GM23338 (cell line): ENCODE data around the gene CPLX1. TPM values are rescaled to one million over a fixed set of nuclear protein-coding genes. Genes with fewer than 3 reads are reported as not detected.
"Not testable (repeated sequence)": the region's sequence is repeated elsewhere in the genome, so short reads cannot be mapped to it uniquely, and the experiment has no call there.

Experiments
- ATAC-seq: fragments of 200-7000 bp; cut with Tn5 transposase; 3 replicates; pipeline ENCODE4 v1.9.1; 2020
- DNase-seq: peaks from one replicate; pipeline ENCODE4 v3.0.0-alpha.2; 2015; ENCODE audit warnings: low spot score
- H2AFZ ChIP-seq: fragments of 200-600 bp; sonication (generic); 2 replicates; pipeline ENCODE4 v1.8.0; 2016; ENCODE audit warnings: antibody characterized with exemption, mild to moderate bottlenecking, moderate library complexity
- H3F3A ChIP-seq: fragments of 200-600 bp; sonication (generic); replicated peaks from 2 replicates; pipeline ENCODE4 v1.8.0; 2017; ENCODE audit warnings: antibody characterized with exemption, mixed run types, low read depth
- H3K27ac ChIP-seq: fragments of 200-600 bp; sonication (generic); 2 replicates; pipeline ENCODE4 v1.6.1; 2016; ENCODE audit warnings: low read depth
- H3K27me3 ChIP-seq: fragments of 200-600 bp; sonication (generic); 2 replicates; pipeline ENCODE4 v1.8.0; 2016; ENCODE audit warnings: mild to moderate bottlenecking, mixed run types, moderate library complexity; ENCODE audit not compliant: insufficient read depth
- H3K36me3 ChIP-seq: fragments of 200-600 bp; sonication (generic); 2 replicates; pipeline ENCODE4 v1.8.0; 2016; ENCODE audit warnings: mild to moderate bottlenecking; ENCODE audit not compliant: insufficient read depth
- H3K4me1 ChIP-seq: fragments of 200-600 bp; sonication (generic); 2 replicates; pipeline ENCODE4 v1.8.0; 2016; ENCODE audit warnings: mild to moderate bottlenecking, moderate library complexity; ENCODE audit not compliant: insufficient read depth
- H3K4me2 ChIP-seq: fragments of 200-600 bp; sonication (generic); 2 replicates; pipeline ENCODE4 v1.7.1; 2017; ENCODE audit warnings: mixed run types
- H3K4me3 ChIP-seq: fragments of 200-600 bp; sonication (generic); 2 replicates; pipeline ENCODE4 v1.6.1; 2016; ENCODE audit warnings: mixed run types
- H3K79me2 ChIP-seq: fragments of 200-600 bp; sonication (generic); replicated peaks from 2 replicates; pipeline ENCODE4 v1.8.0; 2017; ENCODE audit warnings: mild to moderate bottlenecking; ENCODE audit not compliant: insufficient read depth
- H3K9me2 ChIP-seq: fragments of 200-600 bp; sonication (generic); 2 replicates; pipeline ENCODE4 v1.8.0; 2017; ENCODE audit not compliant: insufficient read depth
- H4K20me1 ChIP-seq: fragments of 200-600 bp; sonication (generic); replicated peaks from 2 replicates; pipeline ENCODE4 v1.8.0; 2017; ENCODE audit warnings: mild to moderate bottlenecking; ENCODE audit not compliant: insufficient read depth
- H3K27ac Mint-ChIP-seq: 2 replicates; pipeline ENCODE4 v1.8.0; 2020; ENCODE audit warnings: inconsistent platforms, mild to moderate bottlenecking, moderate library complexity, mixed read lengths
- H3K27me3 Mint-ChIP-seq: 3 replicates; pipeline ENCODE4 v1.8.0; 2022; ENCODE audit warnings: low read depth, mild to moderate bottlenecking, moderate library complexity, mixed read lengths, inconsistent platforms; ENCODE audit not compliant: insufficient read depth, poor library complexity
- H3K36me3 Mint-ChIP-seq: 3 replicates; pipeline ENCODE4 v1.8.0; 2021; ENCODE audit warnings: low read depth, mild to moderate bottlenecking, inconsistent platforms, moderate library complexity, mixed read lengths
- H3K4me1 Mint-ChIP-seq: 3 replicates; pipeline ENCODE4 v1.8.0; 2020; ENCODE audit warnings: mild to moderate bottlenecking, inconsistent platforms, mixed read lengths
- H3K4me3 Mint-ChIP-seq: 3 replicates; pipeline ENCODE4 v1.8.0; 2021; ENCODE audit warnings: moderate library complexity, mild to moderate bottlenecking, inconsistent platforms, mixed read lengths
- H3K9me3 Mint-ChIP-seq: 3 replicates; pipeline ENCODE4 v1.8.0; 2020; ENCODE audit warnings: moderate library complexity, mild to moderate bottlenecking, inconsistent platforms, mixed read lengths
- CREB1 ChIP-seq: fragments of 250-450 bp; sonication (Bioruptor Pico); IDR thresholded peaks from 2 replicates; pipeline ENCODE4 v1.5.0; 2020; ENCODE audit warnings: low read depth, mild to moderate bottlenecking, moderate library complexity
- EZH2 ChIP-seq: fragments of 200-600 bp; sonication (generic); IDR thresholded peaks from one replicate; pipeline ENCODE4 v1.8.0; 2017; ENCODE audit warnings: antibody characterized with exemption, mild to moderate bottlenecking, low read depth; ENCODE audit not compliant: unreplicated experiment
- EZH2phosphoT487 ChIP-seq: fragments of 200-600 bp; sonication (generic); IDR thresholded peaks from one replicate; pipeline ENCODE4 v1.8.1; 2018; ENCODE audit warnings: antibody characterized with exemption; ENCODE audit not compliant: unreplicated experiment
- JUNB ChIP-seq: IDR thresholded peaks from one replicate; pipeline ENCODE4 v1.6.1; 2016; ENCODE audit warnings: antibody characterized with exemption; ENCODE audit not compliant: unreplicated experiment
- POLR2AphosphoS5 ChIP-seq: IDR thresholded peaks from 2 replicates; pipeline ENCODE4 v1.6.1; 2016; ENCODE audit warnings: antibody characterized with exemption, low read depth
- STAT1 ChIP-seq: IDR thresholded peaks from one replicate; pipeline ENCODE4 v1.6.1; 2016; ENCODE audit warnings: antibody characterized with exemption; ENCODE audit not compliant: unreplicated experiment
- ZNF114 ChIP-seq: fragments of 250-450 bp; sonication (Bioruptor Pico); IDR thresholded peaks from 2 replicates; pipeline ENCODE4 v1.5.0; 2020; ENCODE audit warnings: mild to moderate bottlenecking, moderate library complexity
- ZNF331 ChIP-seq: fragments of 250-450 bp; sonication (Bioruptor Pico); IDR thresholded peaks from 2 replicates; pipeline ENCODE4 v1.5.0; 2020; ENCODE audit warnings: low read depth, mild to moderate bottlenecking, moderate library complexity
- ZNF462 ChIP-seq: fragments of 250-450 bp; sonication (Bioruptor Pico); IDR thresholded peaks from 2 replicates; pipeline ENCODE4 v1.5.0; 2020; ENCODE audit warnings: mild to moderate bottlenecking, moderate library complexity
- polyA plus RNA-seq: library from polyadenylated mRNA; unstranded; fragments of >200 nt; fragmentation: Nextera tagmentation; extraction: Ambion mirVana; gene quantifications from 2 replicates; pipeline ENCODE4 v1.2.1, GENCODE V29; 2016
- total RNA-seq: library from RNA; depleted of rRNA; stranded (reverse); fragments of >200 nt; shearing (Covaris generic); gene quantifications from 2 replicates; pipeline ENCODE4 v1.2.3, GENCODE V29; 2014
- TF ChIP-seq, protein P1 (sequence below): IDR thresholded peaks from one replicate; pipeline ENCODE4 v1.6.1; 2018; ENCODE audit warnings: antibody characterized with exemption; ENCODE audit not compliant: unreplicated experiment

The CPLX1 gene
- total and polyA plus RNA-seq, 2 experiments from 2014 or later = 0.86 to 0.97 TPM

- H3K9me2 ChIP-seq = no peaks in the 10 kb centered on the region
- H3K27me3 Mint-ChIP-seq = peaks cover 35% of the 10 kb centered on the region
- no peaks in the 10 kb centered on the region for H3K79me2 ChIP-seq
- no peaks in the 10 kb centered on the region for H4K20me1 ChIP-seq
- no peaks in the 10 kb centered on the region for H3F3A ChIP-seq
- H3K4me1 Mint-ChIP-seq = no peaks in the 10 kb centered on the region; the same call in 2 of the 3 replicates
- peaks cover 10% of the 10 kb centered on the region; the same call in 2 of the 3 replicates for H3K9me3 Mint-ChIP-seq
- no peaks in the 10 kb centered on the region for H3K4me1 ChIP-seq
- H2AFZ ChIP-seq = no peak overlapping the region
- H3K36me3 ChIP-seq = no peaks in the 10 kb centered on the region
- ATAC-seq (no peak), DNase-seq (no peak)
- peaks cover 54% of the 10 kb centered on the region for H3K27me3 ChIP-seq
- H3K27ac Mint-ChIP-seq = no peak overlapping the region
- H3K4me2 ChIP-seq = no peak overlapping the region
- no peaks in the 10 kb centered on the region for H3K36me3 Mint-ChIP-seq
- TF ChIP-seq STAT1 (no peak), EZH2 (no peak), EZH2phosphoT487 (no peak), JUNB (no peak), CREB1 (CRISPR knock-in tag) (no peak), ZNF331 (no peak), ZNF462 (CRISPR knock-in tag) (no peak), POLR2AphosphoS5 (no peak), ZNF114 (CRISPR knock-in tag) (no peak)
- TF ChIP-seq, protein P1, sequence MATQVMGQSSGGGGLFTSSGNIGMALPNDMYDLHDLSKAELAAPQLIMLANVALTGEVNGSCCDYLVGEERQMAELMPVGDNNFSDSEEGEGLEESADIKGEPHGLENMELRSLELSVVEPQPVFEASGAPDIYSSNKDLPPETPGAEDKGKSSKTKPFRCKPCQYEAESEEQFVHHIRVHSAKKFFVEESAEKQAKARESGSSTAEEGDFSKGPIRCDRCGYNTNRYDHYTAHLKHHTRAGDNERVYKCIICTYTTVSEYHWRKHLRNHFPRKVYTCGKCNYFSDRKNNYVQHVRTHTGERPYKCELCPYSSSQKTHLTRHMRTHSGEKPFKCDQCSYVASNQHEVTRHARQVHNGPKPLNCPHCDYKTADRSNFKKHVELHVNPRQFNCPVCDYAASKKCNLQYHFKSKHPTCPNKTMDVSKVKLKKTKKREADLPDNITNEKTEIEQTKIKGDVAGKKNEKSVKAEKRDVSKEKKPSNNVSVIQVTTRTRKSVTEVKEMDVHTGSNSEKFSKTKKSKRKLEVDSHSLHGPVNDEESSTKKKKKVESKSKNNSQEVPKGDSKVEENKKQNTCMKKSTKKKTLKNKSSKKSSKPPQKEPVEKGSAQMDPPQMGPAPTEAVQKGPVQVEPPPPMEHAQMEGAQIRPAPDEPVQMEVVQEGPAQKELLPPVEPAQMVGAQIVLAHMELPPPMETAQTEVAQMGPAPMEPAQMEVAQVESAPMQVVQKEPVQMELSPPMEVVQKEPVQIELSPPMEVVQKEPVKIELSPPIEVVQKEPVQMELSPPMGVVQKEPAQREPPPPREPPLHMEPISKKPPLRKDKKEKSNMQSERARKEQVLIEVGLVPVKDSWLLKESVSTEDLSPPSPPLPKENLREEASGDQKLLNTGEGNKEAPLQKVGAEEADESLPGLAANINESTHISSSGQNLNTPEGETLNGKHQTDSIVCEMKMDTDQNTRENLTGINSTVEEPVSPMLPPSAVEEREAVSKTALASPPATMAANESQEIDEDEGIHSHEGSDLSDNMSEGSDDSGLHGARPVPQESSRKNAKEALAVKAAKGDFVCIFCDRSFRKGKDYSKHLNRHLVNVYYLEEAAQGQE = no peak
- H3K4me3 Mint-ChIP-seq = no peak overlapping the region
- H3K4me3 ChIP-seq = no peak overlapping the region
- H3K27ac ChIP-seq = no peak overlapping the region
Measured at GRCh38 chr4:807792-808191, 18.1 kb downstream of the CPLX1 start.

DNA sequence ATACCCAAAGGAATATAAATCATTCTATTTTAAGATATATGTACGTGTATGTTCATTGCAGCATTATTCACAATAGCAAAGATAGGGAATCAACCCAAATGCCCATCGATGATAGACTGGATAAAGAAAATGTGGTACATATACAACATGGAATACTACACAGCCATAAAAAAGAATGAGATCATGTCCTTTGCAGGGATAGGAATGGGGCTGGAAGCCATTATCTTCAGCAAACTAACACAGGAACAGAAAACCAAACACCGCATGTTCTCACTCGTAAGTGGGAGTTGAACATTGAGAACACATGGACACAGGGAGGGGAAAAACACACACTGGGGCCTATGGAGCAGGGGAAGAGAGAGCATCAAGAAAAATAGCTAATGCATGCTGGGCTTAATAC lies 18.9 kb downstream of the CPLX1 start:
- not testable (repeated sequence) for H4K20me1 ChIP-seq, H3K4me3 ChIP-seq, H3K4me1 ChIP-seq, H3K27ac ChIP-seq, H3F3A ChIP-seq, H3K9me2 ChIP-seq, H3K36me3 ChIP-seq, H3K4me1 Mint-ChIP-seq, H2AFZ ChIP-seq, DNase-seq, H3K27ac Mint-ChIP-seq, H3K4me2 ChIP-seq, H3K36me3 Mint-ChIP-seq, H3K79me2 ChIP-seq, H3K4me3 Mint-ChIP-seq, ATAC-seq
- Mint-ChIP-seq H3K9me3 (peaks cover 10% of the 10 kb centered on the region; the same call in 2 of the 3 replicates), H3K27me3 (peaks cover 27% of the 10 kb centered on the region)
- peaks cover 46% of the 10 kb centered on the region for H3K27me3 ChIP-seq
